Activated T-helper 1 cell treated with Interleukin-2 at 50 U/mL for 16 hours (primary cell): ENCODE data around the gene STRN3.
"Not testable (repeated sequence)": the region's sequence is repeated elsewhere in the genome, so short reads cannot be mapped to it uniquely, and the experiment has no call there.

Experiments used
- DNase-seq: peaks from one replicate; pipeline ENCODE4 v3.0.0-alpha.2; 2020; ENCODE audit warnings: low read depth

STRN3 gene

GRCh38 chr14:30907659-30908057, 118.5 kb downstream of the STRN3 start:
- DNase-seq, result no peak

DNA sequence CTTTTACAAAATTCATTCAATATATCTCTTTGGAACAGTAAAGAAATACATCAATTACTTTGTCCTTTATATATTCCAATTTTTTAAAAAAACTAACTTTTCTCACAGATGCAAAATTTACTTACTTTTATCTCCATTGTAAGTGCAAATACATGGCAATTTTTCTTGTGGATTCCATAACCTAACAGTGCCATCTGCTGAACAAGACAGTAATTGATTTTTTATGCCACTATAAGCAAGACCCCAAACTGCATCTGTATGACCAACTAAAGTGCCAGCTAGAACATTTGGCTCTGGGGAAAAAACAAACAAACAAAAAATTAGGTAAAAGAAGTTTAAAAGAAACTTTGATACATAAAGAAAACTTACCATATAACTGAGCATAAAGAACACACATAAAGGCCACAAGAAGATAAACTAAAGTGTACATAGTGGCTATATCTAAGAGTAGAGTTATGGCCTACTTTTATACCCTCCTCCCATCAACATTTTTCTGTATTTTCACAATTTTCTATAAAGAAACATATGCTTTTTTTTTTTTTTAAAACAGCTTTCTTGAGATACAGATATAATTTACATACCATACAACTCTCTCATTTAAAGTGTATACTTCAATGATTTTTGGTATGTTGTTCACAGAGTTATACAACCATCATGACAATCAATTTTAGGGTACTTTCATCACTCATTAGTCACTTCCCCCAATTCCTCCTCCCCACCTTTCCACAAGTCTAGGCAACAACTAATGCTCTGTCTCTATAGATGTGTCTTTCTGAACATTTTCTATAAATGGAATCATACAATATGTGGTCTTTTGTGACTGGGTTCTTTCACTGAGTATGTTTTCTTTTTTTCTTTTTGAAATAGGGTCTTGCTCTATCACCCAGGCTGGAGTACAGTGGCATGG, 119.2 kb downstream of the STRN3 start:
- DNase-seq, result no peak

GRCh38 chr14:30903285-30904124, 122.7 kb downstream of the STRN3 start:
- no peak for DNase-seq

GRCh38 chr14:30897121-30897520, 129.1 kb downstream of the STRN3 start:
- DNase-seq, result not testable (repeated sequence)

- no peak for DNase-seq
These were observed 129.7 kb downstream of the STRN3 start for GRCh38 chr14:30896435-30896834.

DNA sequence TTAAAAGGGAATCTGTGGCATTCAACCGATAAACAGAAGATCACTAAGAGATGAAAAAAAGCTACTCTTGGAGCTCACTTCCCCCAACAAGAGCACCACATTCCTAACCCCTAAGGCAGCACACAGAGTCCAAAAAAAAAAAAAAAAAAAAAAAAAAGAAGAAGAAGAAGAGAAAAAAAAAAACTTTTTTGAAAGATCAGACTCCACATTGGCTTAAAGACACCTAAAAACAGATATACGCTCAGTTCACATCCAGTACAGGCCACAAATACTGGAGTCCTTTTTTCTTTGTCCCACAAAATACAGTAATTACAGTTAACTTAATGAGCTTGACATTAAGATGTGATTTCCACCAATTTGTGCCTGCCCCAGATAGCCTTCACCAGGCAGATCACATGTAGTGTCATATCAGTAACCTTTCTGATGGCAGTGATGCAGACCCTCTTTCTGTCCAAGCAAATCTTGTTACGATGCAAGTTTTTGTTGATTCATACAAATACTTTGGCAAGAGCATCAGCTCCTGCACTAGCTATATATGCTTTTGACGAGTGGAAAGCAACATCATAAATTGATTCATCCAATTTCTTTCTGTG, 131.2 kb downstream of the STRN3 start:
- DNase-seq, result no peak

DNA sequence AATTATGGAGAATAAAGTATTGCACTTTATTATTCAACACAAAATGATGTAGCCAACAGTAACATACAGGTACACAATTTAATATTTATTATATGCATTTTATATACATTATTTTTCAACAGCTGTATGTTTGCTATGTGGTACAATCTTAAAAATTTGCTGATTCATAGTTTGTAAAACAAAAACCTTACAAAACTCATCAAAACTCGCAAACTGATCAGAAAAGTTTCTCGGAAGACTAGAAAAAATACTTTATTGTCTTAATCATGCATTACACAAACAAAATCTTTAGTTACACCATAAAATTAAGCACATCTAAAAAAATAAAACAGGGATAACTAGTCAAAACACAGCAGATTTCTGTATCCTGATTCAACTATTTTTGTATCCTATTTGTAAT, 132.4 kb downstream of the STRN3 start:
- no peak for DNase-seq

DNA sequence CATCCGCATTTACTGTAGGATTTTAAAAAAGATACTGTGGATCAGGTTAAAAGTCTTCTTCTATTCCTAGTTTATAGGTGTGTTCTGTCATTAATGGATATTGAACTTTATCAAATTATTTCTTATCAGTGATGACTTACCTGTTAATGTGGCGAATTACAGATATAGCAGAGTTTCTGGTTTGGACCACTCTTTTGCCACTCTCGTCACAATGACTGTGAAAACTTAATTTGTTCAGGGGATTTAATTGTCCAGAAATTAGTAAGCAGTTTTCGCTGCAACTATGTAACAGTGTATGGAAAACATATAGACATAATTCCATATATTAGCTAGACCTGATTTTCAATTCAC, 137.0 kb downstream of the STRN3 start:
- DNase-seq, result no peak

DNA sequence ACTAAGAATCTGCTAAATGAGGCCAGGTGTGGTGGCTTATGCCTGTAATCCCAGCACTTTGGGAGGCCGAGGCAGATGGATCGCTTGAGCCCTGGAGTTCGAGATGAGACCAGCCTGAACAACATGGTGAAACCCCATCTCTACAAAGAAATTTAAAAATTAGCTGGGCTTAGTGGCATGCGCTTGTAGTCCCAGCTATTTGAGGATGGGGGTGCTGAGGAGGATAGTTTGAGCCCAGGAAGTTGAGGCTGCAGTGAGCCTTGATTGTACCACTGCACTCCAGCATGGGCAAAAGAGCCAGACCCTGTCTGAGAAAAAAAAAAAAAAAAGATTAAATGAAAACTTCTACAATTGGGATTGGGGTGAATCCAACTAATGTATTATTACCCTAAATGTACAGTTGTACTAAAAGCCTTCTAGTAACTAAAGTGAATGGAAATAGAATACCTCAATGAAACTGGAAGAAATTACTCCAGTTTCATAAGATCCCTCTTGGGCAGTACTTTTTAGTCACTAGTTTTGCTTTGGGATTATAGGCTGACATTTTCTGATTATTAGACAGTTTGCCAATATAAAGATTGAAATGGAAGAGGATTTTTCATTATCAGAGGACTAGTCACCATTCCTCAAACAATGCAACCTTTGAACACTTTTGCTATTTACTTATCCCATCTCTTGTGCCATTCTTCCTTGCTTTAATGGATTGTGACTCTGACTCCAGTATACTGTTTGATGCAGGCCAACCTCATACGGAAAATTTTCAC, 137.5 kb downstream of the STRN3 start:
- DNase-seq, result no peak

- DNase-seq, result no peak
These were observed 140.1 kb downstream of the STRN3 start for GRCh38 chr14:30885840-30886740.

GRCh38 chr14:30884901-30885300, 141.3 kb downstream of the STRN3 start:
- DNase-seq, result no peak

GRCh38 chr14:30883508-30884294, 142.5 kb downstream of the STRN3 start:
- DNase-seq, result no peak

- DNase-seq, result no peak
These were observed 143.7 kb downstream of the STRN3 start for GRCh38 chr14:30882431-30882830.

- no peak for DNase-seq
These were observed 149.5 kb downstream of the STRN3 start for GRCh38 chr14:30876692-30877091.

DNA sequence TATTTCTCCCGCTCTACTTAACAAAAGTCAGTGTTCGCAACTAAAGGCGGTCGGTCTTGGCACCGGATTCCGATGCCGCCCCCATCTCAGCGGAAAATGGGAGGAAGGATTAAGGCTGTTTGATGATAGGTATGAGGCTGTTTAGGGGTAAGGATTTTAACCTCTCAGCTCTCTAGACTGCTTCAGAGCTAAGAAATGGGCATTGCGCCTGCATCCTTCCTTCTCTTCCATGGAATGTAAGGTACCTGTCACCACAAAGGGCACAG, 150.5 kb downstream of the STRN3 start:
- DNase-seq, result no peak

DNA sequence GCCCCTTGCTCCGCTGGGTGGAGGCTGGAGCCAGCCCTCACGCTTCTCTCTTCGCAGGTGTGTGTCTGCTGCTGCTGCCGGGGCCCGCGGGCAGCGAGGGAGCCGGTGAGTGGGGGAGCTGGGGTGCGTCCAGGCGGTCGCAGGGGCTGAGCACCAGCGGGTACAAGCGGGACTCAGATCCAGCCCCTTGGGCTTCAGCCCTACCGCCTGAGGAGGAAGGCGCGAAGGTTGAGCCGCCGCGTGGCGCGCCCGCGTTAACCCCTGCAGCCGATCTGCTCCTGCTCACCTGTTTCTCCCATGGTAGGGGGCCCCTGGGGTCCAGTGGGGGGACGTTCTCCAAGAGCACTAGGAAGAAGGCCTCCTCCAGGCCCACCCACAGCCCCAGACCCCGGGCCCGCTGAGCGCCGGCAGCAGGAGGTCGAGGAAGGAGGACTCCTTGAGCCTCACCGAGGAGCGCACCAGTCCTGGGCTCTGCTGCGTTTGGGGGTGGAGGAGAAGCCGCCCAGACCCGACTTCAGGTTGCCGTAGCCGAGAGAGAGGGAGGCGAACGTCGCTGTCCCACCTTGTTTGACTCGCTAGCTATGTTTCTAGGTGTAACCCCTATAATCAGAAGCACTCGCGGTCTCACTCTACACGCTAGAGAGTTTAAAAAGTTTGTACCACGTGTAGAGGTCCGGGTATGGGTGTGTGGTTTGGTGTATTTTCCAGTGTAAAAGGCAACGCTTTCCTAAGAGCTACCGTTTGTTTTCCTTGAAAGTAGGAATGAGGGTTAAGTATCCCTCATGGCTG, 151.0 kb downstream of the STRN3 start:
- no peak for DNase-seq

DNA sequence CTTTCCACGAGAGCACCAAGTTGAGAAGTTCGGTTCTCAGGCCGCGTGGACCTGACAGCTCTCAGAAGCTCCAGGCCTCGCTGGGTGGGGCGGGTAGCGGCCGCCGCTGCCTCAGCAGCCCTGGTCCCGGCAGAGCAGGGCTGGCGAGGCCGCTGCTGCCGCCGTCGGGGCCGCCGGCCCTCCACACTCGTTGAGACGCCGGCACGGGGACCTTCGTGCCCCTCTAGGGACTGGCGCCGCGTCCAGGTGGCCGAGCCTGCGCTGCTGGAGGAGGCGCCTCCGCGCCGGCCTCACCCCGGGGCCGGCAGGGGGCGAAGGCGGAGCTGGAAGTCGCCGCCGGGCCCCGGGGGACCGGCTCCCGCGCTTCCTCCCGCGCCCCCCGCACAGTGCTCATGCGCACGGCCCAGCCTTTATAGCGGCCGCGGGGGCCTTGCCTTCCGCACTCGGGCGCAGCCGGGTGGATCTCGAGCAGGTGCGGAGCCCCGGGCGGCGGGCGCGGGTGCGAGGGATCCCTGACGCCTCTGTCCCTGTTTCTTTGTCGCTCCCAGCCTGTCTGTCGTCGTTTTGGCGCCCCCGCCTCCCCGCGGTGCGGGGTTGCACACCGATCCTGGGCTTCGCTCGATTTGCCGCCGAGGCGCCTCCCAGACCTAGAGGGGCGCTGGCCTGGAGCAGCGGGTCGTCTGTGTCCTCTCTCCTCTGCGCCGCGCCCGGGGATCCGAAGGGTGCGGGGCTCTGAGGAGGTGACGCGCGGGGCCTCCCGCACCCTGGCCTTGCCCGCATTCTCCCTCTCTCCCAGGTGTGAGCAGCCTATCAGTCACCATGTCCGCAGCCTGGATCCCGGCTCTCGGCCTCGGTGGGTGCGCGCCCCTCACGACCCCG, 151.8 kb downstream of the STRN3 start, which contains the start of gene COCH:
COCH (plus strand) TSS at position 440 of the 879 bp plus-strand sequence; CDS start at position 820, 380 bp downstream.
- no peak for DNase-seq
